CD4-positive, CD25-positive, alpha-beta regulatory T cell (primary cell): ENCODE results near the gene DPM3. TPM values are rescaled to one million over a fixed set of nuclear protein-coding genes. Genes with fewer than 3 reads are reported as not detected.
A peak's percentile ranks its signal among the peaks of the same experiment; 100 is the strongest.

Source experiments
- ATAC-seq, 2 donors: fragments of 150-1000 bp; cut with Tn5 transposase; one replicate each; pipeline ENCODE4 v1.10.0; 2021; ENCODE audit warnings: low read depth in 2 of 2, moderate number of reproducible peaks in 2 of 2, moderate library complexity in 1 of 2
- DNase-seq, 3 donors: peaks; one replicate each; pipeline versions ENCODE4 v3.0.0 to v3.0.0-alpha.2; 2012 to 2022; ENCODE audit warnings: mixed read lengths in 1 of 3
- H3K27ac ChIP-seq: one replicate; pipeline ENCODE4 v1.7.0; 2013; ENCODE audit warnings: mild to moderate bottlenecking, low read length; ENCODE audit not compliant: insufficient read depth, poor library complexity, severe bottlenecking
- H3K27me3 ChIP-seq: one replicate; pipeline ENCODE4 v1.7.0; 2013; ENCODE audit warnings: low read length; ENCODE audit not compliant: control insufficient read depth, insufficient read depth
- H3K36me3 ChIP-seq: one replicate; pipeline ENCODE4 v1.7.0; 2013; ENCODE audit warnings: mild to moderate bottlenecking, low read length, moderate library complexity; ENCODE audit not compliant: control insufficient read depth, insufficient read depth
- H3K4me1 ChIP-seq: 2 replicates; pipeline ENCODE4 v1.7.0; 2013; ENCODE audit warnings: mild to moderate bottlenecking, low read length; ENCODE audit not compliant: insufficient read depth, control insufficient read depth, poor library complexity, severe bottlenecking
- H3K4me3 ChIP-seq: one replicate; pipeline ENCODE4 v1.7.0; 2013; ENCODE audit warnings: low read depth, mild to moderate bottlenecking, low read length, moderate library complexity
- H3K9me3 ChIP-seq, 2 experiments: 1 replicate in 1 of 2; 2 replicates in 1 of 2; pipeline ENCODE4 v1.7.0; 2013; ENCODE audit warnings: low read length in 2 of 2, mild to moderate bottlenecking in 1 of 2, moderate library complexity in 1 of 2; ENCODE audit not compliant: control insufficient read depth in 2 of 2
- H3K27ac Mint-ChIP-seq, 3 donors: one replicate each; pipeline ENCODE4 v1.8.0; 2020 to 2022; ENCODE audit warnings: mild to moderate bottlenecking in 3 of 3, mixed read lengths in 3 of 3, moderate library complexity in 2 of 3
- H3K27me3 Mint-ChIP-seq: one replicate; pipeline ENCODE4 v1.8.0; 2022; ENCODE audit warnings: mild to moderate bottlenecking, mixed read lengths
- H3K36me3 Mint-ChIP-seq: one replicate; pipeline ENCODE4 v1.8.0; 2020; ENCODE audit warnings: mixed read lengths
- H3K4me1 Mint-ChIP-seq, 4 donors: one replicate each; pipeline ENCODE4 v1.8.0; 2020 to 2022; ENCODE audit warnings: mixed read lengths in 4 of 4, mild to moderate bottlenecking in 1 of 4
- H3K4me3 Mint-ChIP-seq, 4 donors: one replicate each; pipeline ENCODE4 v1.8.0; 2020 to 2022; ENCODE audit warnings: mild to moderate bottlenecking in 4 of 4, mixed read lengths in 4 of 4, moderate library complexity in 3 of 4
- H3K9me3 Mint-ChIP-seq, 7 donors: one replicate each; pipeline ENCODE4 v1.8.0; 2020 to 2022; ENCODE audit warnings: mixed read lengths in 7 of 7, mild to moderate bottlenecking in 3 of 7, moderate library complexity in 2 of 7
- polyA plus RNA-seq, 4 donors: library from polyadenylated mRNA; unstranded; fragments of 300-500 nt; fragmentation: Illumina TruSeq; gene quantifications; one replicate each; pipeline ENCODE4 v1.2.3, GENCODE V29; 2021
- total RNA-seq: library from RNA; stranded (reverse); gene quantifications from one replicate; pipeline ENCODE4 v1.2.3, GENCODE V29; 2022

Gene DPM3
- total and polyA plus RNA-seq, 5 donors from 2014 or later = 28.1 to 116 (median 101) TPM

GRCh38 chr1:155174324-155175280 is 34.3 kb upstream of the DPM3 start:
- Mint-ChIP-seq H3K27ac (peak overlapping the region; percentile 91 to 100 (median 99)), H3K9me3 (no peaks in the 10 kb centered on the region), H3K4me1 (peaks cover 9 to 59% (median 31%) of the 10 kb centered on the region in 4 donors), H3K4me3 (peak overlapping the region; percentile 94 to 100 (median 98)), H3K36me3 (peaks cover 10% of the 10 kb centered on the region), H3K27me3 (peaks cover 4% of the 10 kb centered on the region)
- DNase-seq (peak; percentile 43 to 76 (median 46)), ATAC-seq (no peak)
- H3K9me3 ChIP-seq = no peaks in the 10 kb centered on the region
- H3K36me3 ChIP-seq = peaks cover 17% of the 10 kb centered on the region
- H3K4me1 ChIP-seq = peaks cover 37% of the 10 kb centered on the region
- peak overlapping the region; percentile 48 for H3K4me3 ChIP-seq
- H3K27me3 ChIP-seq = no peaks in the 10 kb centered on the region
- H3K27ac ChIP-seq = peak overlapping the region; percentile 93

DNA sequence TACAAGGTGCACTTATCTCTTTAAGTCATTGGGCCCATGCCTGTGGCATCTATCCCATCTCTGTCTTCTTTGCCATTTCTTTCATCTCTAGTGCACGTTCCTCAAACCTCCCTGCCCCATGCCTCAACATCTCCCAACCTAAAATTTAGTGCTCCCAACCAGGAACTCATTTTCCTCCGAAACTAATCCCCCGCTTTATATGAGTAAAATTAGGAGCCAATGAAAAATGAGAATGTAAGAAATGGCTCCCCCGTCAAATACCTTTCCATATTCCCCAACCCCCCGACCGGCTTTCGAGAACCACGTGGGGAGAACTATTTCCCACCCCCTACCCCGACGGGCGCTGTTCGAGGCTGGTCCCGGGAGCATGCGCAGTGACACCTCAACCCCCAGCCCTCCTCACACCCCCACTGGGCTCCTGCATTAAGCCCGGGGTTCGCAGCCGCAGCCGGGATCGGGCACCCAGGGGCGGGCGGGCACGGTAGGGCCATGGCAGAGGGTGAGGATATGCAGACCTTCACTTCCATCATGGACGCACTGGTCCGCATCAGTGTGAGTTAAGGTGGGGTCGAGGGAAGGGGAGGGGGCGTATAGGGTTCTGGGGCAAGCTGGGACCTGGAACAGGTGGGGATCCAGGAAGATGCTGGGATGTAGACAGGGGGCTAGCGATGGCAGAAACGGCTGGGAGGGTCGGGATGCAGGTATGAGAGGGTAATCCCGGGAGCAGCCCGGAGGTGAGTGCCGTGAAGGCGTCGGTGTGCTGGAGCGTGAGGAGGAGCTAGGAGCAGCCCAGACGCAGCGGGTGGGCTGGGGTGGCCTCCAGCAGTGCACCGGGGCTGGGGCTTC is 33.4 kb upstream of the DPM3 start, which contains the start of gene TRIM46:
TRIM46 (plus strand) TSS at position 372 of the 846 bp plus-strand sequence; CDS start at position 490, 118 bp downstream.
- DNase-seq (peak; percentile 46 to 75 (median 59)), ATAC-seq (peak in 1 of 2 donors; percentile 2)
- peaks cover 4% of the 10 kb centered on the region for H3K27me3 Mint-ChIP-seq
- Histone ChIP-seq H3K36me3 (peaks cover 23% of the 10 kb centered on the region), H3K27me3 (no peaks in the 10 kb centered on the region), H3K4me3 (peak within 1 kb of the TSS; percentile 70), H3K9me3 (no peaks in the 10 kb centered on the region), H3K4me1 (peaks cover 37% of the 10 kb centered on the region), H3K27ac (peak within 1 kb of the TSS; percentile 93)
- no peaks in the 10 kb centered on the region for H3K9me3 Mint-ChIP-seq
- peak within 1 kb of the TSS; percentile 94 to 100 (median 98) for H3K4me3 Mint-ChIP-seq
- H3K27ac Mint-ChIP-seq = peak within 1 kb of the TSS; percentile 99 to 100 (median 100)
- H3K36me3 Mint-ChIP-seq = peaks cover 14% of the 10 kb centered on the region
- peaks cover 15 to 61% (median 34%) of the 10 kb centered on the region in 4 donors for H3K4me1 Mint-ChIP-seq

- Mint-ChIP-seq H3K36me3 (peaks cover 14% of the 10 kb centered on the region), H3K4me3 (peak within 1 kb of the TSS; percentile 94 to 100 (median 98)), H3K4me1 (peaks cover 15 to 62% (median 35%) of the 10 kb centered on the region in 4 donors), H3K27me3 (peaks cover 4% of the 10 kb centered on the region), H3K9me3 (no peaks in the 10 kb centered on the region), H3K27ac (peak within 1 kb of the TSS; percentile 99 to 100 (median 100))
- peaks cover 38% of the 10 kb centered on the region for H3K4me1 ChIP-seq
- no peaks in the 10 kb centered on the region for H3K9me3 ChIP-seq
- ATAC-seq = peak; percentile 81 to 84
- H3K27ac ChIP-seq = peak within 1 kb of the TSS; percentile 93
- H3K27me3 ChIP-seq = no peaks in the 10 kb centered on the region
- peak; percentile 90 to 96 (median 93) for DNase-seq
- peaks cover 23% of the 10 kb centered on the region for H3K36me3 ChIP-seq
- H3K4me3 ChIP-seq = peak within 1 kb of the TSS; percentile 70
Observed at GRCh38 chr1:155172732-155173477, 32.6 kb upstream of the DPM3 start, which contains the start of gene KRTCAP2. Gene KRTCAP2 (minus strand): TSS chr1:155173304. CDS start chr1:155173224, 80 bp downstream.

DNA sequence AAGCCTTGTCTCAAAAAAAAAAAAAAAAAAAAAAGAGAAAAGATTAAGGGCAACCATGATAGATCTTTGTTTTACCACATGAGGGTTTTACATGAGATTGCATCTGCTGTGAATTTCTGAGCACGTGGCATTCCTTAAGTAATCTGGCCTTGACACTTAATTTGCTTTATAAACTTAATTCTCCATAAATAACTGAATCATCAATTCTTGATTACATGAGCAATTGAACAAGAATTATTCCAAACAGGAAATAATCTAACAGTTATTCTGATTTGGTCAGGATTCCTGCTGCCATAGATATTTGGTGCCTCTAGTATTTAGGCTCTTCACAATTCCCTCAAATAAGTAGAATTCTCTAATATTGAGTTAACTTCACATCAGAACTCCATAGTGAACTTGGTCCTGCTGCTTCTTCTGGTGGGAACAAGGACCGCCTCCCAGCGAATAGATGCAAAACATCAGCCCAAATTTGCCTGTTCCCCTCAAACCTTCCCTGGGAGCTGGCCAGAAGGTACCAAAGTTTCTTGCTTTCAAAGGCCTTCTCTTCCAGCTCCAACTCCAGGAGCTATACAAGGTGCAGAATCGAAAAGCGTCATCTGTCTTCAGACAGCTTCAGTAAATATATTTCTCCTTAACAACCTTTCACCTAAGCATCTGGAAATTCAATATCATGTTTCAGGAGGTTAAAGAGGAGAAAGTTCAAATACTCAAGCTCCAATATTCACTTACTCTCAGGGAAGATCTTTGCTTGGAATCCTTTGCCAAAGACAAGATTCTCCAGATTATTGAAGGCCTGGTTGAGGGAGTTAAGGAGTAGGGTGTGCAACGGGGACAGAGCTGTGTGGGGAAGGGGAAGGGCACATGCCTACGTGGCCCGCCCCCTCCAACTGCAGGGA is 31.8 kb upstream of the DPM3 start:
- Histone ChIP-seq H3K4me3 (peak overlapping the region; percentile 70), H3K27me3 (no peaks in the 10 kb centered on the region), H3K27ac (peak overlapping the region; percentile 93), H3K4me1 (peaks cover 43% of the 10 kb centered on the region), H3K36me3 (peaks cover 18% of the 10 kb centered on the region), H3K9me3 (no peaks in the 10 kb centered on the region)
- Mint-ChIP-seq H3K36me3 (peaks cover 14% of the 10 kb centered on the region), H3K27me3 (peaks cover 8% of the 10 kb centered on the region), H3K9me3 (no peaks in the 10 kb centered on the region), H3K4me3 (peak overlapping the region; percentile 94 to 100 (median 98)), H3K4me1 (peaks cover 15 to 70% (median 40%) of the 10 kb centered on the region in 4 donors), H3K27ac (peak overlapping the region; percentile 99 to 100 (median 100))
- DNase-seq = no peak
- ATAC-seq = peak in 1 of 2 donors; percentile 22

GRCh38 chr1:155170806-155171205 is 30.5 kb upstream of the DPM3 start:
- H3K4me1 ChIP-seq = peaks cover 34% of the 10 kb centered on the region
- peak overlapping the region in 2 of 4 donors; percentile 27 to 100 for H3K4me3 Mint-ChIP-seq
- no peaks in the 10 kb centered on the region for H3K27me3 ChIP-seq
- peak overlapping the region in 1 of 3 donors; percentile 56 for H3K27ac Mint-ChIP-seq
- H3K27me3 Mint-ChIP-seq = peaks cover 8% of the 10 kb centered on the region
- peaks cover 14% of the 10 kb centered on the region for H3K36me3 Mint-ChIP-seq
- no peak overlapping the region for H3K4me3 ChIP-seq
- no peaks in the 10 kb centered on the region for H3K9me3 ChIP-seq
- peaks cover 11 to 60% (median 32%) of the 10 kb centered on the region in 4 donors for H3K4me1 Mint-ChIP-seq
- ATAC-seq = no peak
- peaks cover 18% of the 10 kb centered on the region for H3K36me3 ChIP-seq
- no peak for DNase-seq
- H3K27ac ChIP-seq = no peak overlapping the region
- no peaks in the 10 kb centered on the region for H3K9me3 Mint-ChIP-seq

GRCh38 chr1:155170101-155170785 is 29.9 kb upstream of the DPM3 start:
- H3K27me3 ChIP-seq = no peaks in the 10 kb centered on the region
- H3K9me3 ChIP-seq = no peaks in the 10 kb centered on the region
- peak overlapping the region in 2 of 4 donors; percentile 22 to 46 for H3K4me3 Mint-ChIP-seq
- no peak for ATAC-seq
- peaks cover 8% of the 10 kb centered on the region for H3K27me3 Mint-ChIP-seq
- no peak overlapping the region for H3K27ac Mint-ChIP-seq
- peaks cover 14% of the 10 kb centered on the region for H3K36me3 Mint-ChIP-seq
- H3K36me3 ChIP-seq = peaks cover 18% of the 10 kb centered on the region
- peaks cover 34% of the 10 kb centered on the region for H3K4me1 ChIP-seq
- H3K4me3 ChIP-seq = no peak overlapping the region
- no peak for DNase-seq
- no peaks in the 10 kb centered on the region for H3K9me3 Mint-ChIP-seq
- no peak overlapping the region for H3K27ac ChIP-seq
- H3K4me1 Mint-ChIP-seq = peaks cover 11 to 55% (median 30%) of the 10 kb centered on the region in 4 donors
